MCF 10A (cell line): ENCODE measurements around the gene MSANTD1. TPM values are rescaled to one million over a fixed set of nuclear protein-coding genes. Genes with fewer than 3 reads are reported as not detected.

Experiments
- BruUV-seq: library from RNA; stranded (reverse); fragments of 400-500 nt; replicated peaks from 2 replicates; lab custom pipeline; 2021; lab: Mats Ljungman, UMichigan
- CTCF ChIA-PET: fragments of 300-600 bp; sonication (Branson Sonifier 250); formaldehyde crosslinking; extraction: SDS; loops from one replicate; lab custom pipeline; 2021; ENCODE audit warnings: antibody characterized with exemption, inconsistent platforms; lab: Yijun Ruan, JAX
- POLR2A ChIA-PET: fragments of 300-600, 350-650 bp; sonication (Branson Sonifier 250); formaldehyde crosslinking; extraction: SDS; loops from one replicate; lab custom pipeline; 2020; ENCODE audit warnings: antibody characterized with exemption, inconsistent platforms; lab: Yijun Ruan, JAX
- DNase-seq: peaks from one replicate; pipeline ENCODE4 v3.0.0-alpha.2; 2018; ENCODE audit not compliant: unreplicated experiment
- H3K27ac Mint-ChIP-seq: one replicate; pipeline ENCODE4 v1.8.0; 2022; ENCODE audit warnings: mild to moderate bottlenecking, low read depth, mixed read lengths; ENCODE audit not compliant: unreplicated experiment
- H3K27me3 Mint-ChIP-seq: one replicate; pipeline ENCODE4 v1.8.0; 2022; ENCODE audit warnings: mixed read lengths; ENCODE audit not compliant: insufficient read depth, unreplicated experiment
- H3K36me3 Mint-ChIP-seq: one replicate; pipeline ENCODE4 v1.8.0; 2022; ENCODE audit warnings: mild to moderate bottlenecking, moderate library complexity, mixed read lengths; ENCODE audit not compliant: insufficient read depth, unreplicated experiment
- H3K4me1 Mint-ChIP-seq: one replicate; pipeline ENCODE4 v1.8.0; 2022; ENCODE audit warnings: mixed read lengths; ENCODE audit not compliant: insufficient read depth, unreplicated experiment
- H3K4me3 Mint-ChIP-seq: one replicate; pipeline ENCODE4 v1.8.0; 2022; ENCODE audit warnings: mild to moderate bottlenecking, moderate library complexity, mixed read lengths; ENCODE audit not compliant: unreplicated experiment
- H3K9me3 Mint-ChIP-seq: one replicate; pipeline ENCODE4 v1.8.0; 2022; ENCODE audit warnings: mixed read lengths; ENCODE audit not compliant: unreplicated experiment
- intact Hi-C: fragments of 100-400 bp; cut with micrococcal nuclease; formaldehyde crosslinking; loops from 2 replicates; pipeline ENCODE4 v1.14.1; 2022
- total RNA-seq: library from RNA; stranded (reverse); gene quantifications from 2 replicates; pipeline ENCODE4 v1.2.3, GENCODE V29; 2022
- TF ChIP-seq, protein P1 (sequence below): fragments of 200-600 bp; IDR thresholded peaks from one replicate; pipeline ENCODE4 v1.8.0; 2022; ENCODE audit warnings: antibody characterized with exemption, mild to moderate bottlenecking; ENCODE audit not compliant: unreplicated experiment

The MSANTD1 gene
- total RNA-seq, 1 experiment from 2014 or later = 0.37 TPM

DNA sequence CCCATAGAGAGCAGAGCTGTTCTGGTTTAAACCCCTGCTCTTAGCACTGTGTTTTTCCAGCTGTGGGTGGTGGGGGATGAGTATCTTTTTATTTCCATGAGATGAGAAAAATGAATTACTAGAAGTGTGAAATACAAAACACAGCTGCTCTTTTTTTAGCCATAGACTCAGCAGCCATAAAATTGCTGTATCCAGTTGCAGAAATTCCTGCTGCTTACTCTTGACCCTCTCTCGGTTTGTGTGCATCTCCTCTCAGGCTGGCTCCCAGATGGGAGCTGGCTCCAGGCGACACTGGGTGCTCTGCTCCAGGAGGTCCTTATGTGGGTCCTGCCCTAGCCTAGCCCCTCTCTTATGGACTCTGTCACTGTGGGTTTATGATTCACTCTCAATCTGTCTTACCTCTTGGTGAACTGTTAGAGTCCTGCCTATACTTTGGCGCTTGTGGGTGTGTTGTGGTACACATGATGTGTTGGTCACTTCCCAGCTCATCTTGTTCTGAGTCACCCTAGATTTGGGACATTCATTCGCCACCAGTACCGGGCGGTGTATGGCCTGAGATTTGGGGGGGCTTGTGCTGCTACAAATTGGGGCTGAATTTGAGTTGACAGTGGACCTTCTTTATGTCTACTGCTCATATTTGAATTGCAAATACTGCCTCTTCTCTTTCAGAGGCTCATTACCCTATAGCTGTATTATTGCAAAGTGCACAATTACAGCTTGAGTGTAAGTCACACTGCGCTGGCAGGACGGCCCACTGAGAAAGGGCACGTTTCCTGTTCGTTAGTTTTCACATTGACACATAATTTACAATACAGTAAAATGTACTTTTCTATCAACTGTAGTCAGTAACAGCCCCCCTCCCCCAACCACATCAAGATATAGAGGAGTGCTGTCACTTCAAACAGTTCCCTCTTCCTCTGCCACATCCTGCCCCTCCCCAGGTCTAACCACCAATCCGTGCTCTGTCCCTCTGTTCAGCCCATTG lies 46.9 kb upstream of the MSANTD1 start:
- intact Hi-C loops = no loop called here
- Mint-ChIP-seq H3K9me3 (no peaks in the 10 kb centered on the region), H3K4me1 (no peaks in the 10 kb centered on the region), H3K27me3 (no peaks in the 10 kb centered on the region), H3K36me3 (peaks cover 63% of the 10 kb centered on the region), H3K4me3 (no peak overlapping the region), H3K27ac (no peak overlapping the region)
- BruUV-seq = no TSS peak
- no peak for DNase-seq
- POLR2A ChIA-PET = interaction anchor here (0.6 kb wide), 1 partner anchor 362 kb away, joined by 3 read pairs; no protein-coding TSS in a partner anchor
- CTCF ChIA-PET = interaction anchor here (1.3 kb wide), 1 partner anchor 9 kb away, joined by 3 read pairs; no protein-coding TSS in a partner anchor
- TF ChIP-seq, protein P1, sequence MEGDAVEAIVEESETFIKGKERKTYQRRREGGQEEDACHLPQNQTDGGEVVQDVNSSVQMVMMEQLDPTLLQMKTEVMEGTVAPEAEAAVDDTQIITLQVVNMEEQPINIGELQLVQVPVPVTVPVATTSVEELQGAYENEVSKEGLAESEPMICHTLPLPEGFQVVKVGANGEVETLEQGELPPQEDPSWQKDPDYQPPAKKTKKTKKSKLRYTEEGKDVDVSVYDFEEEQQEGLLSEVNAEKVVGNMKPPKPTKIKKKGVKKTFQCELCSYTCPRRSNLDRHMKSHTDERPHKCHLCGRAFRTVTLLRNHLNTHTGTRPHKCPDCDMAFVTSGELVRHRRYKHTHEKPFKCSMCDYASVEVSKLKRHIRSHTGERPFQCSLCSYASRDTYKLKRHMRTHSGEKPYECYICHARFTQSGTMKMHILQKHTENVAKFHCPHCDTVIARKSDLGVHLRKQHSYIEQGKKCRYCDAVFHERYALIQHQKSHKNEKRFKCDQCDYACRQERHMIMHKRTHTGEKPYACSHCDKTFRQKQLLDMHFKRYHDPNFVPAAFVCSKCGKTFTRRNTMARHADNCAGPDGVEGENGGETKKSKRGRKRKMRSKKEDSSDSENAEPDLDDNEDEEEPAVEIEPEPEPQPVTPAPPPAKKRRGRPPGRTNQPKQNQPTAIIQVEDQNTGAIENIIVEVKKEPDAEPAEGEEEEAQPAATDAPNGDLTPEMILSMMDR = no peak

DNA sequence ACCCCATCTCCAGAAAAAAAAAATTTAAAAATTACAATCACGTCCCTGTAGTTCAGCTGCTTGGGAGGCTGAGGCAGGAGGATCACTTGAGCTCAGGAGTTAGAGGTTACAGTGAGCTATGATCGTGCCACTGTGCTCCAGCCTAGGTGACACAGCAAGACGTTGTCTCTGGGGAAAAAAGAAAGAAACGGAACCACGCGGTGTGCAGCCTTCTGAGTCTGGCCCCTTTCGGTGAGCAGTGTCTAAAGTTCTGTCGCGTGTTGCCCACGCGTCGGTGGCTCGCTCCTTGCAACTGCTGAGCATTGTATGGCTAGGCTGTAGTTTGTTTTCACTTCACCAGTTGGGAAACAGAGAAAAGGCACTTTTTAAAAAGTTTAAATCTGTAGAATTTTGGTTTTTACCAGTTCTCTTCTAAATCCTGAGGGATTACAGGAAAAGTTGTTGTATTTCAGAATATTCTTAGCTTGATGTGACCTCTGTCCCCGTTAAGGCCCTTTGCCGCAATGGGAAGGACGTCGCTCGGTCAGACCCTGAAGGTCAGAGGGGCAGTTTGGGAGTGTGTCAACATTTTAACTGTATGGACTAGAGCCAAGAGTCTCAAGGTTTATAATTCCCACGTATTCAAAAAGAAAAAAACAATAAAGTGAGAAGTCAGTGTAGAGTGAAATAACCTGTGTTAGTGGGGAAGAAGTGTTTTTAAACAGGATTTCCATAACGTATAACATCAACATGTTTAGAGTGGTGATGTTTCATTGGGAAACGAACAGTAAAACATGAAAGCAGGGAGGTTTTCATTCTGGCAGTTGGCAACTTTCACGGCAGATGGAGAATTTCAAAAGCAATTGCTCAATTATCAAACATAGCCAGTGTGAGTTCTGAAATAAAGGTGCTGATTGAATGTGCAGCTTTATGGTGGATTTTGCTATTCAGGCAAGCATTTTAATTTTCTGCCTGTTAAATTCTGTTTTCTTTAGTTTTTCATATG lies 45.8 kb upstream of the MSANTD1 start:
- no peak overlapping the region for H3K27ac Mint-ChIP-seq
- no peaks in the 10 kb centered on the region for H3K9me3 Mint-ChIP-seq
- peaks cover 65% of the 10 kb centered on the region for H3K36me3 Mint-ChIP-seq
- no peaks in the 10 kb centered on the region for H3K4me1 Mint-ChIP-seq
- DNase-seq = no peak
- no TSS peak for BruUV-seq
- H3K4me3 Mint-ChIP-seq = no peak overlapping the region
- ChIA-PET POLR2A (no interaction called here), CTCF (no interaction called here)
- TF ChIP-seq, protein P1 = no peak
- intact Hi-C loops = no loop called here
- H3K27me3 Mint-ChIP-seq = no peaks in the 10 kb centered on the region

- H3K9me3 Mint-ChIP-seq = no peaks in the 10 kb centered on the region
- intact Hi-C loops = no loop called here
- H3K4me3 Mint-ChIP-seq = no peak overlapping the region
- H3K36me3 Mint-ChIP-seq = peaks cover 66% of the 10 kb centered on the region
- no peaks in the 10 kb centered on the region for H3K4me1 Mint-ChIP-seq
- TF ChIP-seq, protein P1 = no peak
- DNase-seq = no peak
- ChIA-PET POLR2A (interaction anchor here (0.7 to 1.0 kb wide), 2 partner anchors 13 to 196 kb away, joined by 3 to 4 read pairs; no protein-coding TSS in a partner anchor), CTCF (no interaction called here)
- BruUV-seq = no TSS peak
- H3K27me3 Mint-ChIP-seq = no peaks in the 10 kb centered on the region
- no peak overlapping the region for H3K27ac Mint-ChIP-seq
Observed at GRCh38 chr4:3203971-3204431, 45.0 kb upstream of the MSANTD1 start.
